GM18507 (cell line): ENCODE measurements around the gene LIMS2.

Source experiments
- DNase-seq: peaks from one replicate; pipeline ENCODE4 v3.0.0; 2011; ENCODE audit warnings: low read depth; ENCODE audit not compliant: insufficient read length; ENCODE audit errors: extremely low spot score
- FAIRE-seq: peaks from 2 replicates; lab custom pipeline; 2011; peaks lifted over from hg19 to GRCh38; lab: Jason Lieb, UNC

Gene LIMS2

GRCh38 chr2:127675331-127676261 is at the start of gene LIMS2:
LIMS2 (minus strand) TSS chr2:127675530; CDS start chr2:127675024, 506 bp downstream.
- FAIRE-seq, result no peak

GRCh38 chr2:127722807-127723206 is 47.5 kb upstream of the LIMS2 start:
- FAIRE-seq (no peak), DNase-seq (no peak)

More at GRCh38 chr2:127675331-127676261, at the start of gene LIMS2:
- DNase-seq, result no peak

GRCh38 chr2:127721978-127722355 is 46.6 kb upstream of the LIMS2 start:
- FAIRE-seq, result no peak
- no peak for DNase-seq

GRCh38 chr2:127721311-127721977 is 46.1 kb upstream of the LIMS2 start:
- FAIRE-seq (no peak), DNase-seq (no peak)

GRCh38 chr2:127719301-127720218 is 44.2 kb upstream of the LIMS2 start:
- no peak for FAIRE-seq
- DNase-seq, result no peak

GRCh38 chr2:127718271-127718670 is 42.9 kb upstream of the LIMS2 start:
- no peak for FAIRE-seq
- DNase-seq, result no peak

GRCh38 chr2:127715778-127716449 is 40.6 kb upstream of the LIMS2 start:
- FAIRE-seq (no peak), DNase-seq (no peak)

GRCh38 chr2:127713562-127713961 is 38.2 kb upstream of the LIMS2 start:
- FAIRE-seq (no peak), DNase-seq (no peak)

- DNase-seq, result no peak
Observed at GRCh38 chr2:127712999-127713398, 37.7 kb upstream of the LIMS2 start.

GRCh38 chr2:127709336-127709735 is 34.0 kb upstream of the LIMS2 start:
- DNase-seq (no peak), FAIRE-seq (no peak)

More at GRCh38 chr2:127712999-127713398, 37.7 kb upstream of the LIMS2 start:
- no peak for FAIRE-seq

- DNase-seq (no peak), FAIRE-seq (no peak)
Observed at GRCh38 chr2:127707890-127708648, 32.7 kb upstream of the LIMS2 start.

GRCh38 chr2:127706215-127706990 is 31.1 kb upstream of the LIMS2 start:
- no peak for FAIRE-seq
- no peak for DNase-seq

- DNase-seq (no peak), FAIRE-seq (no peak)
Observed at GRCh38 chr2:127705391-127706065, 30.2 kb upstream of the LIMS2 start.

GRCh38 chr2:127704641-127705390 is 29.5 kb upstream of the LIMS2 start:
- DNase-seq (no peak), FAIRE-seq (no peak)

GRCh38 chr2:127703282-127703681 is 28.0 kb upstream of the LIMS2 start:
- FAIRE-seq (no peak), DNase-seq (no peak)

- peak; percentile 38 for FAIRE-seq
Observed at GRCh38 chr2:127702395-127703009, 27.2 kb upstream of the LIMS2 start.

More at GRCh38 chr2:127702395-127703009, 27.2 kb upstream of the LIMS2 start:
- no peak for DNase-seq
